ENCODE data around the gene LAMC3. TPM values are rescaled to one million over a fixed set of nuclear protein-coding genes. Genes with fewer than 3 reads are reported as not detected.

LAMC3 gene
- total RNA-seq, 6 donors from 2014 or later = 6.7 to 56.0 (median 19.5) TPM

DNA sequence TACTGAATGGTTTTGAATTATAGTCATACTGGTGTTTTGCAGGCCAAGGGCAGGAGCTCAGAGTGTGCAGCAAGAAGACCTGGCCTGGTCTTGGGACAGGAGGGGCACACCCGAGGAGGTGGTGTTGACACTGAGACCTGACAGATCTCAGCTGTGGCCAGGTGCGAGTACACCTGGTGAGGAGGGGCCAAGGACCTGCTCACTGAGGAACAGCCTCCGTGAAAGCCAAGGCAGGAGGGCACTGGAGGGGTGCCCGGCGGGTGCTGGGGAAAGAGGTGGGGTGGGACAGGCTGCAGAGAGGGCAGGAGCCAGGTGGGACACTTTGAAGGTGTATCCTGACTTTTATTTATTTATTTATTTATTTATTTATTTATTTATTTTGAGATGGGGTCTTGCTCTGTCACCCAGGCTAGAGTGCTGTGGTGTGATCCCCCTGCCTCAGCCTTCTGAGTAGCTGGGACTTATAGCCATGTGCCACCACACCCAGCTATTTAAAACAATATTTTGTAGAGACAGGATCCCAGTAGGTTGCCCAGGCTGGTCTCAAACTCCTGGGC, 23.3 kb upstream of the LAMC3 start:
- WGBS, 2 donors = 66 to 84% methylated on average over 5 of the region's 5 CpGs
- no peak for DNase-seq
- no peaks in the 10 kb centered on the region for H3K9me3 ChIP-seq
- ATAC-seq (ENCODE audit: low FRiP score in 2 of 2) = no peak
- no peak overlapping the region for H3K4me3 ChIP-seq
- H3K36me3 ChIP-seq = no peaks in the 10 kb centered on the region
- TF ChIP-seq POLR2A (IDR thresholded peaks at IDR 0.05) (no peak), POLR2AphosphoS5 (IDR thresholded peaks at IDR 0.05) (no peak), EP300 (IDR thresholded peaks at IDR 0.05) (no peak)
- H3K27ac ChIP-seq = no peak overlapping the region
- H3K27me3 ChIP-seq = no peaks in the 10 kb centered on the region
- H3K4me1 ChIP-seq = no peaks in the 10 kb centered on the region

DNA sequence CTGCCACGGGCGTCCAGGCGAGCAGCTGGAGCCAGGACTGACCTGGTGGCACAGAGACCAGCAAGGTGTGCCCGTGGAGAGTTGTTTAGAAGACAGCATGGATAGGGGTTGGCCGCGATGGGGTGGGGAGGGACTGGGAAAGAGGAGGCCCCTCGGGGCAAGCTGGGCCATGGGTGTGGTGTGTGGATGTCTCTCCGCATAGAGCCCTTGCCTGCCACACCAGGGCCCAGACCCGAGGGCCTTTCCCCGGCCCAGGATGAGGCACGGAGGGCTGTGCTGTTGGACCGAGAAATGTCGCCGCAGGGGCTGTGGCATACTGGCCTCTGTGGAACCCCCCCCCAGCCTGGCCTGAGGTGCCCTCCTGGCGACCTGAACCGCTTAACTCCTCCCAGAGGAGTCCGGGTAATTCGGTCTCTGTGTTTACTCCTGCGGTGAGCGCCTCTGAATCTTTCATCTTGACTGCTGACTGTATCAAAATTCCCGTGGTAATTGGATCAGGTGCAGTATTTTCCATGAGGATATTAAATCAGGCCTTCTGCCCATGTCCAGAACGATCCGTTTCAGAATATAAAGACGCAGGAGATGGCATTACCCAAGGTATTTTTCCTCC, 22.5 kb upstream of the LAMC3 start:
- TF ChIP-seq EP300 (IDR thresholded peaks at IDR 0.05) (no peak), POLR2AphosphoS5 (IDR thresholded peaks at IDR 0.05) (no peak), POLR2A (IDR thresholded peaks at IDR 0.05) (no peak)
- TF ChIP-seq, protein P1, sequence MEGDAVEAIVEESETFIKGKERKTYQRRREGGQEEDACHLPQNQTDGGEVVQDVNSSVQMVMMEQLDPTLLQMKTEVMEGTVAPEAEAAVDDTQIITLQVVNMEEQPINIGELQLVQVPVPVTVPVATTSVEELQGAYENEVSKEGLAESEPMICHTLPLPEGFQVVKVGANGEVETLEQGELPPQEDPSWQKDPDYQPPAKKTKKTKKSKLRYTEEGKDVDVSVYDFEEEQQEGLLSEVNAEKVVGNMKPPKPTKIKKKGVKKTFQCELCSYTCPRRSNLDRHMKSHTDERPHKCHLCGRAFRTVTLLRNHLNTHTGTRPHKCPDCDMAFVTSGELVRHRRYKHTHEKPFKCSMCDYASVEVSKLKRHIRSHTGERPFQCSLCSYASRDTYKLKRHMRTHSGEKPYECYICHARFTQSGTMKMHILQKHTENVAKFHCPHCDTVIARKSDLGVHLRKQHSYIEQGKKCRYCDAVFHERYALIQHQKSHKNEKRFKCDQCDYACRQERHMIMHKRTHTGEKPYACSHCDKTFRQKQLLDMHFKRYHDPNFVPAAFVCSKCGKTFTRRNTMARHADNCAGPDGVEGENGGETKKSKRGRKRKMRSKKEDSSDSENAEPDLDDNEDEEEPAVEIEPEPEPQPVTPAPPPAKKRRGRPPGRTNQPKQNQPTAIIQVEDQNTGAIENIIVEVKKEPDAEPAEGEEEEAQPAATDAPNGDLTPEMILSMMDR (IDR thresholded peaks at IDR 0.05) = no peak
- ATAC-seq (ENCODE audit: low FRiP score in 2 of 2) = no peak
- WGBS, 2 donors = 61 to 62% methylated on average over 23 to 24 of the region's 24 CpGs
- Histone ChIP-seq H3K27ac (no peak overlapping the region), H3K27me3 (no peaks in the 10 kb centered on the region), H3K4me3 (no peak overlapping the region), H3K9me3 (no peaks in the 10 kb centered on the region), H3K4me1 (no peaks in the 10 kb centered on the region), H3K36me3 (no peaks in the 10 kb centered on the region)
- DNase-seq = no peak

DNA sequence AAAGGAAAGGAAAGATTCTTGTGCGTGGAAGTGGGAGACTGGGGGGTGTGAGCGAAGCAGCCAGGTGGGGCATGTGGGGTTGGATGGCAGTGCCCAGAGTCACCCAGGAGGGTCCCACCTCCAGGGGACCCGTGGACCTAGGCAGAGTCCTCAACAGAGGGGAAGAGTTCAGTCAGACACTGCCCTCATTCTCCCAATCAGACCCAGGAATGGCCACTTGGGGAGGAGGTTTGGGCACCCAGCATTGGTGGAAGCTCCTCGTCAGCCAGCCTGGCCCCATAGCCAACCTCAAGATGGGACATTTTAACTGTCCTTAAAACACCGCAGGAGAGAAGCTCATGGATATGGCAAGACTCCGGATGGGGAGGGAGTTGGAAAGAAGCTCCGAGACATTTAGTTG, 21.9 kb upstream of the LAMC3 start:
- Histone ChIP-seq H3K36me3 (no peaks in the 10 kb centered on the region), H3K27me3 (no peaks in the 10 kb centered on the region), H3K9me3 (no peaks in the 10 kb centered on the region), H3K4me1 (no peaks in the 10 kb centered on the region), H3K4me3 (no peak overlapping the region), H3K27ac (no peak overlapping the region)
- TF ChIP-seq POLR2AphosphoS5 (IDR thresholded peaks at IDR 0.05) = no peak
- TF ChIP-seq, protein P1 (IDR thresholded peaks at IDR 0.05) = no peak
- TF ChIP-seq EP300 (IDR thresholded peaks at IDR 0.05) = no peak
- no peak for TF ChIP-seq POLR2A (IDR thresholded peaks at IDR 0.05)
- DNase-seq = no peak
- 67 to 75% methylated on average over 7 of the region's 7 CpGs for WGBS, 2 donors
- ATAC-seq (ENCODE audit: low FRiP score in 2 of 2) = no peak

DNA sequence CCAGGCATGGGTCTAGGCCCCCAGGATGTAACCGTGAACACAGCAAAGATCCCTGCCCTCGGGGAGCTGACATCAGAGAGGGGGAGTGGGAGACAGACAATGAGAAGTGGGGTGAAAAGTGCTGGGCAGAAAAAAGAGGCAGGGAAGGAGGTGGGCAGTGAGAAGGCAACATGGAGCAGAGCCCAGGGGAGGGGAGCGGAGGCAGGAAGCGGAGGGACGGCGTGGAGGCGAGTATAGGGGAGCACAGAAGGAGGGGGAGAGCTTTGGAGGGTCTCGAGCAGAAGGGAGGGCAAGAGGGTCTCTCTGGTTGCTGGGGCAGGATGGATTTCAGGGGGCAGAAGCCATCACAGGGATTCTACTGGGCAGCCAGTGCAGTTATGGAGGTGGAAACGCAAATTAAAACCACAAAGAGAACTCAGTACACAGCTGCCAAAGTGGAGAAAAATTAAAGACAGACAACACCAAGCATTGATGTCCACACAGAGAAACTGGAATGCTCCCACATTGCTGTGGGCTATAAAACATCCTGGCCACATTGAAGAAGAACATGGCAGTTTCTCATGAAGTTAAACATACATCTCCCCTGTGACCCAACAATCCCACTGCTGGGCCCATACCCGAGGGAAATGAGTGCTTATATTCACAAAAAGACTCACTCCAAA, 21.1 kb upstream of the LAMC3 start:
- Histone ChIP-seq H3K4me1 (no peaks in the 10 kb centered on the region), H3K36me3 (no peaks in the 10 kb centered on the region), H3K27ac (no peak overlapping the region), H3K27me3 (no peaks in the 10 kb centered on the region), H3K9me3 (no peaks in the 10 kb centered on the region), H3K4me3 (no peak overlapping the region)
- ATAC-seq (ENCODE audit: low FRiP score in 2 of 2) (no peak), DNase-seq (no peak)
- WGBS, 2 donors = 62 to 66% methylated on average over 10 of the region's 10 CpGs
- TF ChIP-seq POLR2A (IDR thresholded peaks at IDR 0.05) (no peak), EP300 (IDR thresholded peaks at IDR 0.05) (no peak)
- TF ChIP-seq, protein P1 (IDR thresholded peaks at IDR 0.05) = no peak

DNA sequence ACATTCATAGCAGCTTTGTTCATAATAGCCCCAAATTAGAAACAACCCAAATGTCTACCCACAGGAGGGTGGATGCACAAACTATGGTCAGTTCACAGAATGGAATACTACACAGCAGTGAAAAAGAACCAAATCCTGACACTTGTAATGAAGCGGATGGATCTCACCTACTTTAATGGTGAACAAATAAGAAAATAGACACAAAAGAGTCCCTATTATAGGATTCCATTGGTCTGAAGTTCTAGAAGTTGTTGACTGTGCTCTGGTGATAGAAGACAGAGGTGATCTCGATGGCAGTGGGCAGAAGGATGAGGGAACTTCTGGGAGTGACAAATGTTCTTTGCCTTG, 20.6 kb upstream of the LAMC3 start:
- DNase-seq (no peak), ATAC-seq (ENCODE audit: low FRiP score in 2 of 2) (no peak)
- H3K27me3 ChIP-seq = no peaks in the 10 kb centered on the region
- no peaks in the 10 kb centered on the region for H3K36me3 ChIP-seq
- no peaks in the 10 kb centered on the region for H3K4me1 ChIP-seq
- no peaks in the 10 kb centered on the region for H3K9me3 ChIP-seq
- WGBS, 2 donors = 47 to 96% methylated on average over 2 of the region's 2 CpGs
- no peak overlapping the region for H3K4me3 ChIP-seq
- H3K27ac ChIP-seq = no peak overlapping the region
- TF ChIP-seq, protein P1 (IDR thresholded peaks at IDR 0.05) = no peak
- TF ChIP-seq POLR2A (IDR thresholded peaks at IDR 0.05) = no peak
- TF ChIP-seq POLR2AphosphoS5 (IDR thresholded peaks at IDR 0.05) = no peak
- TF ChIP-seq EP300 (IDR thresholded peaks at IDR 0.05) = no peak

All from upper lobe of left lung (tissue), 6 donors.